ENCODE measurements around the gene YY1. TPM values are rescaled to one million over a fixed set of nuclear protein-coding genes. Genes with fewer than 3 reads are reported as not detected.
"Not testable (repeated sequence)": the region's sequence is repeated elsewhere in the genome, so short reads cannot be mapped to it uniquely, and the experiment has no call there.

The YY1 gene
- total RNA-seq, 1 donor from 2014 or later, result 74.8 TPM

- no peaks in the 10 kb centered on the region for H3K36me3 ChIP-seq
- peak overlapping the region; percentile 95 for H3K27ac ChIP-seq
Observed at GRCh38 chr14:100307766-100308426, 69.0 kb downstream of the YY1 start.

GRCh38 chr14:100308427-100308792 is 69.5 kb downstream of the YY1 start:
- H3K4me1 ChIP-seq, result peaks cover 60% of the 10 kb centered on the region
- intact Hi-C loops (cut with DNase I); ATAC-seq; H3K27me3 ChIP-seq (ENCODE audit: low read depth); H3K4me3 ChIP-seq; H3K27ac ChIP-seq; H3K36me3 ChIP-seq; H3K9me3 ChIP-seq; DNase-seq: not testable (repeated sequence)

More at GRCh38 chr14:100307766-100308426, 69.0 kb downstream of the YY1 start:
- ATAC-seq (no peak), DNase-seq (no peak)
- no peak for TF ChIP-seq CTCF (IDR thresholded peaks at IDR 0.05)
- Histone ChIP-seq H3K27me3 (ENCODE audit: low read depth) (no peaks in the 10 kb centered on the region), H3K9me3 (no peaks in the 10 kb centered on the region), H3K4me1 (peaks cover 60% of the 10 kb centered on the region), H3K4me3 (peak overlapping the region; percentile 94)
- intact Hi-C loops (cut with DNase I), result no loop called here

- H3K27ac ChIP-seq, result peak overlapping the region; percentile 51
- H3K4me1 ChIP-seq, result peaks cover 55% of the 10 kb centered on the region
Observed at GRCh38 chr14:100309028-100309737, 70.2 kb downstream of the YY1 start.

GRCh38 chr14:100312110-100312876 is 73.3 kb downstream of the YY1 start:
- intact Hi-C loops (cut with DNase I); DNase-seq; H3K9me3 ChIP-seq; H3K27ac ChIP-seq; ATAC-seq; H3K36me3 ChIP-seq; H3K4me3 ChIP-seq; H3K27me3 ChIP-seq (ENCODE audit: low read depth): not testable (repeated sequence)
- H3K4me1 ChIP-seq, result peaks cover 44% of the 10 kb centered on the region

More at GRCh38 chr14:100309028-100309737, 70.2 kb downstream of the YY1 start:
- no peak for ATAC-seq
- TF ChIP-seq CTCF (IDR thresholded peaks at IDR 0.05), result no peak
- no peaks in the 10 kb centered on the region for H3K27me3 ChIP-seq (ENCODE audit: low read depth)
- intact Hi-C loops (cut with DNase I), result no loop called here
- no peaks in the 10 kb centered on the region for H3K9me3 ChIP-seq
- H3K4me3 ChIP-seq, result no peak overlapping the region
- no peaks in the 10 kb centered on the region for H3K36me3 ChIP-seq
- no peak for DNase-seq

GRCh38 chr14:100312877-100313400 is 74.0 kb downstream of the YY1 start:
- ATAC-seq (peak; percentile 3 to 31), DNase-seq (no peak)
- TF ChIP-seq CTCF (IDR thresholded peaks at IDR 0.05), result no peak
- intact Hi-C loops (cut with DNase I), result no loop called here
- Histone ChIP-seq H3K4me3 (no peak overlapping the region), H3K27me3 (ENCODE audit: low read depth) (no peaks in the 10 kb centered on the region), H3K36me3 (no peaks in the 10 kb centered on the region), H3K4me1 (peaks cover 44% of the 10 kb centered on the region), H3K9me3 (no peaks in the 10 kb centered on the region), H3K27ac (no peak overlapping the region)

- H3K9me3 ChIP-seq, result no peaks in the 10 kb centered on the region
- no peaks in the 10 kb centered on the region for H3K27me3 ChIP-seq (ENCODE audit: low read depth)
- no peak for TF ChIP-seq CTCF (IDR thresholded peaks at IDR 0.05)
- H3K4me3 ChIP-seq, result no peak overlapping the region
- no peaks in the 10 kb centered on the region for H3K36me3 ChIP-seq
- ATAC-seq, result peak; percentile 4 to 10
- H3K4me1 ChIP-seq, result peaks cover 44% of the 10 kb centered on the region
- H3K27ac ChIP-seq, result no peak overlapping the region
- no peak for DNase-seq
- intact Hi-C loops (cut with DNase I), result no loop called here
Observed at GRCh38 chr14:100313464-100314230, 74.7 kb downstream of the YY1 start.
